Stromal cell of bone marrow (primary cell): ENCODE results near the gene SETD2.

ENCODE experiments used
- DNase-seq: peaks from one replicate; pipeline ENCODE4 v3.0.0-alpha.2; 2012; ENCODE audit warnings: low read depth

Gene SETD2

DNA sequence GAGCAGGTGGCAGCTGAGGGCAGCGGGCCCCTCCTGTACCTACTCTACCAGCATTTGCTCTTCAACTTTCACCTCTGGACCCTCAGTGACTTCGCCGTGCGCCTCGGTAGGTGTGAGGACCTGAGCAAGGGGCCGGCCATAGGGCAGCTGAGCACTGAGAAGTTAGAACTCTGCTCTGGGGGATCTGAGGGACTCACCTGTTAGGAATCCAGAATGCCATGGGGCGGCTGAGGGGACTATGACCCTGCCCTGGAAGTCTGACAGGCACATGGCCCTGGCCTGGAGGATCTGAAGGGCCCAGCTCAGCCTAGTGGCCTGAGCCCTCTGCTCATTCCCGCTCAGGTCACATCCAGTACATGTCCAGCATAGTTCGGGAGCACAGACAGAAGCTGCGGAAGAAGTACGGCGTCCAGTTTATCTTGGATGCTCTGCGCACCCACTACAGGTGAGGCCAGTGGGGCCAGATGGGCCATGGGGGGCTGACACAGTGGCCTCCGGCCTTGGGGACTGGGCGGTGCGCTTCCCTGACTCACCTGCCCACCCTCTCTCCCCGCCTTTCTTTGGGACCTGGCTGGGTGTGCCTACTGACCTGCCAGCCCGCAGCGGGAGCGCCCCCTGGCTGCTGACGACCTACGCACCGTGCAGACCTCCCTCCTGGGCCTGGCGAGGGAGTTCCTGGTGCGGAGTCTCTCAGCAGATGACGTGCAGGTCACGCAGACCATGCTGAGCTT, 165.6 kb downstream of the SETD2 start:
- no peak for DNase-seq

DNA sequence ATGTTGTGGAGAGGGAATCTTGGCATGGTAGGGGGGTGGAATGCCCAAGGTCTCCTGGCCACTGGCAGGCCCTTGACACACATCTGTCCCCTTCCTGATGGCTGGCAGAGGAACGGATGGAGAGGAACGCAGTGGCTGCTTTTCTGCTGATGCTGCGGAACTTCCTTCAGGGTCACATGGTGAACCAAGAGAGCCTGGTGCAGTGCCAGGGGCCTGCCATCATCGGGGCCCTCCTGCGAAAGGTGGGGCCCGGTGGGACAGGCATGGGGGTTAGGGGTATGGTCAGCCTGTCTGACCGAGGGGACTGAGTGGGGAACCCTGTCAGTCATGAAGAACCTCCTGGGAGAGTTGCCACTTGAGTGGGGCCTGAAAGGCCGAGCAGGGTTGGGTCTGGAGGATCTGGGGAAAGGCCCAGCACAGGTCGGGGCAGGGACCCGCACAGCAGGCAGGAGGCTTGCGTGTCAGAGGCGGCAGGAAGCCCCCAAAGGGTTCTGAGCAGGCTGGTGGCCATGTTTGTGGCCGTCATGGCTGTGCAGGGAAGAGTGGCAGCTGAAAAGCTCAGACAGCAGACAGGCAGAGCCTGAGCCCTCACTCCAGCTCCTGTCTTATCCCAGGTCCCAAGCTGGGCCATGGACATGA, 166.3 kb downstream of the SETD2 start:
- DNase-seq: no peak

DNA sequence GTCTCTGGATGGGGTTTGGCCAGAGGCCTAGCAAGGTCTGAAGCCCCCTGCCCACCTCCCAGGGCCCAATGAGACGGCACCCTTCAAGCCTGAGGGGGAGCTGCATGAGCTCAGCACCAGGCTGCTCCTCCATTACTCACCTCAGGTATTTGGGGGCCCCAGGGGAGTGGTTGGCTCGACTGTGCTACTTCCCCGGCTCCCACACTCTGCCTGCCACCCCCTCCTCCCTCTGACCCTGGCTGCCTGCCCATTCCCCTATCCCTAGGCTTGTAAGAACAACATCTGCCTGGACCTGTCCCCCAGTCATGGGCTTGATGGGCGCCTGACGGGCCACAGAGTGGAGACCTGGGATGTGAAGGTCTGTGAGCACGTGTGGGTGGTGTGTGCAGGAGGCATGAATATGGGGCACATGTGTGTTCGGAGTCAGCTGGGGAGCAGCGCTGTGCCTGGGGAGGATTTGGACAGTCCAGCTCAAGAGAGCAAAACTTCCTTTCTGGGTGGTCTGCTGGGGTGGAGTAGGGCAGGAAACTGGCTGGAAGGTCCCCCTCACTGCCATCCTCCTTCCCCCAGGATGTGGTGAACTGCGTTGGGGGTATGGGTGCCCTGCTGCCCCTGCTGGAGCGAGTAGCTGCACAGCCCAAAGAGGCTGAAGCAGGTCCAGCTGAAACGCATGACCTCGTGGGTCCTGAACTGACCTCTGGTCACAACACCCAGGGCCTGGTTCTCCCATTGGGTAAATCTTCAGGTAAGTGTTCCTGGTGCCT, 167.0 kb downstream of the SETD2 start:
- no peak for DNase-seq

DNA sequence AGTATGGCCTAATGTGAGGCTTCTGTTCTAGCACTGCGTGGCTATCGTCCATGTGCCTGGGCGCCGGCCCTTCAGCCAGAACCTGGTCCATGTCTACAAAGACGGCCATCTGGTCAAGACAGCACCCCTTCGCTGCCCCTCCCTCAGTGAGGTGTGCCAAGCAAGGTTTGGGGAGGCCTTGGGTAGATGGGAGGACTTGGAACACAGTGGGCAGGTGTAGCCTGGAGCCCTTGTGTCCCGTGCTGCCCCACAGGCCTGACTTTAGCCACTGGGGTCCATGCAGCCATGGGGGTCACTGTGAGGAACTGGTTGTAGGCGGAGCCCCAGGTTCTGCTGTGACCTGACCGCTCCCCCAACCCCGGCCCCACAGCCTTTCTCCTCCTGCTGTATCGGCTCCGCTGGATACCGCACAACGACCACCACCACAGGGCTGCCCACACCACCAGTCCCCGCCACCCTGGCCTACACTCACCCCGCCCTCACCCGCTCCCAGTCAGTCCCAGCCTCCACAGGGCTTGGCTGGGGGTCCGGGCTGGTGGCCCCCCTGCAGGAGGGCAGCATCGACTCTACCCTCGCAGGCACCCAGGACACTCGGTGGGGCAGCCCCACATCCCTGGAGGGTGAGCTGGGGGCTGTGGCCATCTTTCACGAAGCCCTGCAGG, 167.9 kb downstream of the SETD2 start:
- no peak for DNase-seq

DNA sequence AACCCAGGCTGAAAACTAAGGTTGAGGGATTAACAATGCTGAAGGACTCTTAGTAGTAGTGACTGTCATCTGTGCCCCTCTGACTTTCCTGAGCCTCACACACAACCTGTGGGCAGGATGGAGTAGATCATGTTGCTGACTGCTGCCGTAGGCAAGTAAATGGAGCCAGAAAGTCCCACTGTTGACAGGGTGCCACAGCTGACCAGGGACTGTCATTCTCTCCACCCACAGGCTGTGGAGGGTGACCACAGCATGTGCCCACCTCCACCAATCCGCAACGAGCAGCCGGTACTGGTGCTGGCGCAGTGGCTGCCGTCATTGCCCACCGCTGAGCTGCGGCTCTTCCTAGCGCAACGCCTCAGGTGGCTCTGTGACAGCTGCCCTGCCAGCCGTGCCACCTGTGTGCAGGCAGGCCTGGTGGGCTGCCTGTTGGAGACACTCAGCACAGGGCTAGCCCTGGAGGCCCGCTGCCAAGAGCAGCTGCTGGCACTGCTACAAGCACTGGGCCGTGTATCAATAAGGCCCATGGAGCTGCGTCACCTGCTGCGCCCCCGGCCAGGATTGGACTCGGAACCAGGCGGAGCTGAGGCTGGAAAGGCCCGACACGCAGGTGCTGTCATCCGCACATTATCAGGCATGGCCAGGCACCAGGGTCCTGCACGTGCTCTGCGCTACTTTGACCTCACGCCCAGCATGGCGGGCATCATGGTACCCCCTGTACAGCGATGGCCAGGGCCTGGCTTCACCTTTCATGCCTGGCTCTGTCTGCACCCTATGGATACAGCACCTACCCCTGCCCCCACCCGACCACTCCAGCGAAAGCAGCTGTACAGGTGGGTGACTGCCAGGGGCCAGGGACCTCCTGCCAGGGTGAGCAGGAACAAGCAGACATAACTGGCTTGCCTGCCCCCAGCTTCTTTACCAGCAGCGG, 168.8 kb downstream of the SETD2 start:
- no peak for DNase-seq

DNA sequence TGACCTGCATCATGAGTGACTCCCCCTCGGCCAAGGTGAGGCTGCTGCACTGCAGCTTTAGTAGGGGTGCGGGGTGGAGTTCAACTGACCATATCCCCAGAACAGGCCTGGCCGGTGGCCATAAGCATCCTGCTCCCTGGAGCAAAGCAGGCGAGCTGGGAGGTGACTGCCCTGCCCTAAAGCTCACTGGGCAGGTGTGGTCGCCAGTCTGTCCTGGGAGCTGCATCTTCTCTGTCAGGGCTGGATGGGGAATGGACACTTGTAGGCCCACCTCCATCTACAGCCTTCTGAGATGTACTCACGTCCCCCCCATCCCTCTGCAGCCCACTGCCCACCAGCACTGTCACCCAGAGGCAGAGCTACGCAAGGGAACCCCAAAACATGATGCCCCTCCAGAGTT, 169.9 kb downstream of the SETD2 start:
- DNase-seq: no peak

DNA sequence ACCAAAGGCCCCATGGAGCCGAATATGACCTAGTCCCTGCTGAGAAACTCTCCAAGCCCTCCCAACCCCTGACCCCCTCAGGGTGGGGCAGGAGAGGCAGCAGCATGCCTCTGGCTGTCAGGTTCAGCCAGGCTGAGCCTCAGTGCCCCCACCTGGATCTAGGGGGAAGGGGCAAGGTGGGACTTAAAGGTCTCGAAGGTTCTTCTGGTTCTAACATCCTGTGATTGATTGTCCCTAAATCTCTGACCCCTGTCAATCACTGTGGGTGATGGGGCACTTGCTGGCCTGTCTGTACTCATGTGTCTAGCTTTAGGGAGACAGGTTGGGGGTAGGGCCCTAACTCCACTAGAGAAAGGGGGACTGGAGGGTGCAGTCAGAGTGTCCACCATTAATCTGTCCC, 170.6 kb downstream of the SETD2 start:
- DNase-seq: no peak

DNA sequence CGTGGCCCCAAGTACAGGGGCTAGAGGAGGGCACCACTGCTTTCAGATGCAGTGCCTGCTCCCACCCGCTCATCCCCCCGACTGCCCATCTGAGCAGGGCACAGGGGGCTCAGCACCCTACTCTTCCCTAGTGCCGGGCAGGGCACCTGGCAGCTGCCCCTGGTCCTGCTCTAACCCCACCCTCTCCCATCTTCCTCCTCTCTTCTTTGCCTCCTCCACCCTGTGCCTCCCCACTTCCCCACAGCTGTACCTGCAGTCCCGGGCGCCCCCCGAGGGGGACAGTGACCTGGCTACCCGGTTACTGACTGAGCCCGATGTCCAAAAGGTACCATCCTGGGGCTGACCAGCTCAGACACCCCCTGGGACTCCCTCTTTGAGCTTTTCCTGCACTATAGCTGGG, 171.7 kb downstream of the SETD2 start:
- no peak for DNase-seq

DNA sequence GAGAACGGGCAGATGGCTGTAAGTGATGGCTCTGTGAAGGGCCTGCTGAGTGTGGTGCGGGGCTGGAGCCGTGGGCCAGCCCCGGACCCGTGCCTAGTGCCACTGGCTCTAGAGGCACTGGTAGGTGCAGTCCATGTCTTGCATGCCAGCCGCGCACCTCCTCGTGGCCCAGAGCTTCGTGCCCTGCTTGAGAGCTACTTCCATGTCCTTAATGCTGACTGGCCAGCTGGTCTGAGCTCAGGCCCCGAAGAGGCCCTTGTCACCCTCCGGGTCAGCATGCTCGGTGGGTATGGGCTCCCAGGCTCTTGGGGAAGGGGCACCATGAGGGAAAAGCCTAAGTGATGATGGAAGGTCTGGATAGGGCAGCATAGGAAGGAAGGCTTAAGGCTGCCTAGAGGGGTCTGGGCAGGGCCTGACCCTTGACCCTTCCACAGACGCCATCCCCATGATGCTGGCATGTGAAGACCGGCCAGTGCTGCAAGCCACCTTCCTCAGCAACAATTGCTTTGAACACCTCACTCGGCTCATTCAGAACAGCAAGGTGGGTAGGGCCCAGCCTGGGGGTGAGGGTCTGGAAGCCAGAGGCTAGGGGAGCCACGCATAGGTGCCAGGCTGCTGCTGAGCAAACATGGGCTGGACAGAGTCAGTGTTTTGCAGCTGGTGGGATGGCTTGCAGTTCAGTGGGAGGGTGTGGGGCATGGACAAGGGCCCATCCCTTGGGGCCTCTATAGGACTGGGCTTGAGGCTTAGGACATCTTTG, 172.3 kb downstream of the SETD2 start:
- DNase-seq: no peak

DNA sequence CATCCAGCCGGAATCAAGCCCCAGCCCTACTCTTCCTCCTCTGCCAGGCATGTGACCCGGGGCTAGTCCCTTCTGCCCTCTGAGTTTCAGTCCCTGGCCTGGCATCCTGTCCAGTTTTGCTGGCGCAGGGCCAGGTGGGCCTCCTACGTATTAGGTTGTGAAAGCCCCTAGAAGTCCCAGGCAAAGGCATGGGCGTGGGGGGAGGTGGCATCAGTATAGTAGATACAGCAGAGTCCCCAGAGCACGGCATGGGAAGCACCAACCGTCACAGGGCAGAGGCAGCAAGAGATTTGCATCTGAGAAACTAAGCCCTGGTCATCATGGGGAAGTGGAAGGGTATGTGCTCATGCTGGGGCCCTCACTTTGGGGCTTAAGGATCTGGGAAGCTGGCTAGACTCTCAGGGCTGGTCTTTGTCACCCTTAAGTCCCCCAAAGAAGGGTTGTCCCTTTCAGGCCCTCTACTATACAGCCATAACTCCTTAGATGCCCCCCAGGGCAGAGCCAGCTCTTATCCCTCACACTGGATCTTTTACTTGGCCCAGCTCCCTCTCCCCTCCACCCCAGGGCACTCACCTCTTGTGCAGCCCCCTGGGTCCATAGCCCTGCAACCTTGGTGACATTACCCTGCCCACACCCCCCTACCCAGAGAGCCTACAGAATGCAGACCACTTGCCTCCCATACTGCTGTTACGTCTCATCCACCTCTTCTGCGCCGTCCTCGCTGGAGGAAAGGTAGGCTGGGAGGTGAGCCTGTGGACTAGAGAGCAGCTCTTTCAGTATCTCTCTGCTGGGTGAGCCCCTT, 173.1 kb downstream of the SETD2 start:
- DNase-seq: no peak

DNA sequence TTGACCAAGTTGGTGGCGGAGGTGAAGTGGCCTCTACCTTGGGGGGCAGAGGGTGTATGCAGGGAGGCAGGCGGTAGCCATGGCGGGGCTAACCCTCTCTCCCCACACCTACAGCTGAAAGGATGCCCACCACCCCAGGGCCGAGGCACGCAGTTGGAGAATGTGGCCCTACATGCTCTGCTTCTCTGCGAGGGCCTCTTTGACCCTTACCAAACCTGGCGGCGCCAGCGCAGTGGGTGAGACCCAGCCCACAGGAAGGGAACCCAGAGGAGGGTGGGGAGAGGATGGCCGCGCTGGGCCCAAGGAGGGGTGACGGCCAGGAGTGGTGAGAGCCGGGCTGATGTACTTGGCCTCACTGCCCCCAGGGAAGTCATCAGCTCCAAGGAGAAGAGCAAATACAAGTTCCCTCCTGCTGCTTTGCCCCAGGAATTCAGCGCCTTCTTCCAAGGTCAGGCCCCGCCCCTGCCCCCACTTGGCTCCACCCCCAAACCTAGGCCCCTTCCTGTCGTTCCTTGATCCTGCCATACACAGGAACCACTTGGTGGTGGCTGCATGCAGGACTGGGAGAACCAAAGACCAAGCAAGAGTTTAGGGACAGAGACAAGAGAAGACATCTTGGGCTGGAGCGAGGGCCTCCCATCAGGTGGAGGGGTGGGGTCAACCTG, 174.6 kb downstream of the SETD2 start:
- DNase-seq: no peak

DNA sequence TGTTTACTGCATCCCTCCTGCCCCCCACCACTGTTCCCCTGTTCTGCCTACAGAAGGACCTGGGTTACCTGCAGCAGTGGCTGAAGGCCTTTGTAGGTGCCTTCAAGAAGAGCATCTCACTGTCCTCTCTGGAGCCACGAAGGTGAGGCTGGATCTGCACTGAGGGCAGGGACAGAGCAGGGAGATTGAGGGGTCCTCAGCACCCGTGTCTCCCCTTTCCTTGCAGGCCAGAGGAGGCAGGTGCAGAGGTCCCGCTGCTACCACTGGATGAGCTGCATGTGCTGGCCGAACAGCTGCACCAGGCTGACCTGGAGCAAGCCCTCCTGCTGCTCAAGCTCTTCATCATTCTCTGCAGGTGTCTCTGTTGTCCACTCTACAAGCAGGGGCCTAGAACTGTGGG, 175.3 kb downstream of the SETD2 start:
- DNase-seq: no peak

DNA sequence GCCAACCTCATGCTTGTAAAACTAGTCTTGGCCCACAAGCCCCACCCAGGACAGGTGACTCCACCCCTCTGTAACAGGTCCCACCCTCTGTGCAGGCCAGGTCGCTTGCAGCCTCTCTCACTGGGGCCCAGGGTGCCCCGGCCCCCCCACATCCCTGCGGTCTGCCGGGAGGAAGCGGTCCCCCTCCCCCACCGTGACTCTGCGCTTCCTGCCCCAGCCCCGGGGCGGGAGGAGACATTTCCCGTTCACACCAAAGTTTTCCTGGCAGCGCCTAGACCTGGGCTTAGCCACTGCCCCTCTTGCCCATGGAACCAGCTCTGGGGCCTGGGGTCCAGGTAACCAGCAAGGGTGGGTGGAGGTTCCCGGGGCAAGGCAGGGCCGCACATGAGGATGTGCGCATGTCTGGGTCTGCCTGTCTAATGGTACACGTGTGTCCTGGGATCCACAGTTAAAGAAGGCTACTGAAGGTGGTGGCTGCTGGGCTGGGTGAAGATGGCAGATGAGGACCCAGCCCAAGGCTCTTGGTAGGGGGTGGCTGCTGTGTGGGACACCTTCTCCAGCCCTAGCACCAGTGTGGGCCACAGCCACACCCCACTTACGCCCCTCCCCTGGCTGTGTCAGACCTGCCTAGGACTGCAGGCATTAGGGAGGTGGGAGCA, 176.0 kb downstream of the SETD2 start:
- no peak for DNase-seq

DNA sequence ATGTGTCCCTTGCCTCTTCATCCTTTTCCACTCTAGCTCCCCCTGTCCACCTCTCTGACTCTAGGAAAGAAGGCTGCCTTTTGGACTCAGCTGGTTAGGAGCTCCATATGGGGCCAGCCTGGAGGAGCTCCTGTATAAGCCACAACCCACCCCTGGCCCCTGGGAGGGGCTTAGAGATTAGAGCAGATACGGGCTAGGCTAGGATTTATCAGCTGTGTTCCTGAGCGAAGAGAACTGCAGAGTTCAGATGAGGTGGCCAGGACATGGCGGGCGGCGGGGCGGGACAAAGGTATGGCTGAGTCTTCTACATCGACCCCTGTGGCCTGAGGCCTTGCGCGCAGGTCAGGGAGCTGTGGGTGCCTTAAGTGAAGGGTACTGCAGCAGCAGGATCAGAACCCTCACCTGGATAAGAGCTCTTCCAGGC, 176.6 kb downstream of the SETD2 start:
- no peak for DNase-seq

DNA sequence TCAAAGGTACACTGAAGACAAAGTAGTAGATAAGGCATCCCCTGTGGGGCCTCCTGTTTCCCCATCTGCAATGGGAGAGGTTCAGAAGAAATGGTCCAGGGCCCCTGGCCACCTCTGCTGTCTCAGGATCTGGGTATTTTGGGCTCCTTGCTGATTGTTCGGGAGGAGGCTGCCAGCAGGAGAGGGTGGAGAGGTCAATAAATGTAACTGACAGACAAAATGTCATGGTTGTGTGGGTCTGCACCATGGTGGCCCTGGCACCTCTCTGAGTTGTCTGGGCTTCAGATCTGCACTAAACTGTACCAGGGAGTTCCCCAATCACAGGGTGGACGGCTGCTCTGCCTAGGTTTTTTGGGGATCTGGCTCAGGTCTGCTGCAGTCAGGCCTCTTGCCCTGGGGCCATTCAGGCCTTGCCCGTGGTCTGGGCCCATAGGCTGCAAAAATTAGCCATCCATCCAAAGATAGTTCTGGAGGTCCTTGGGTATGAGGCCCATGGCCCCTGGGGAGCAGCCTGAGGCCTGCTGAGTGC, 177.1 kb downstream of the SETD2 start:
- no peak for DNase-seq

DNA sequence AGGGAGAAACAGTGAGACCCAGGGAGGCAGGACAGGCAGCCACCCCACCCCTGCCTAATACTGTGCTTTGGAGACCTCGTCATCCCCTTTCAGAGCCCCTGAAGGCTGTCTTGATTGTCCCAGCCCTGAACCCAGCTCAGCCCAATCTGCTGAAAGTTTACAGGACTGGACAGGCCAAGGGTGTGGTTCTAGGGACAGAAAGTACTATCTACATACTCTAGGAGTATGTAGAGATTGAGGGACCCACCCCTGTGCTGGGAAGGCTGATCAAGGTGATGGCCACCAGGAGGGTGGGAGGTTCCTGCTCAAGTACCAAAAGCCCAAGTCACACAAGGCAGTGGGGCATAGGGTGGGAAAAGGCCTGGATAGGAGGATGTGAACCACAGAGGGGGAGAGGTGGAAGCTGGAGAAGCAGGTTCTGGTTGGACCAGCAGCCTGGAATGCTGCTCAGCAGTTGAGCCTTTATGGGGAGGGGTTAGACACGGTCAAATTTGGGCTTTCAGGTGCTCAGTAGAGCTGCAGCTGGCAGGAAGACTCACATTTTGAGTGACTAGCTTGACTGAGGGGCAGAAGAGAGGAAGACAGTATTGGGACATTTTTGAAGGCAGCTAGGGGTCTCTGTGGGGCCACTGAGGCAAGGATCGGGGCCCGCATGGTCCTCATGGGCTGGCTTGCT, 177.7 kb downstream of the SETD2 start:
- DNase-seq: no peak

DNA sequence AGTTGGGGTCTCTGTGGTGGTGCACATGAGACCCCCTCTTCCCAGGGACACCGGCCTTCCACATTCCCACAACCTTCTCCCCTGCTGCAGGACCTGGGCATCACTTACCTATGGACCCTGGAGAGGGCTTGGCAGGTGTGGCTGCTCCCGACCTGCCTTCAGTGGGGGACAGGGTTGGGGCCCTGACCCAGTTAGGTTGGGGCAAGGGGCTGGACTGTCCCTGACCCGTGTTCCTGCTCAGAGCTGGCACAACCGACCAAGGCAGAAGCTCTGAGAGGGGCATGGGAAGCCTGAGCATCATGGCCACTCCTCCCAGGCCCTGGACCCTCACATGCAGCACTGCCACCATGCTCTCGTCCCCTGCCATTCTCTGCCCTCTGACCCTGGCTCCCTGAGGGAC, 178.3 kb downstream of the SETD2 start:
- no peak for DNase-seq
